NCI-H345 (cell line): ENCODE measurements around the gene FEV.

Source experiments
- DNase-seq: peaks from one replicate; lab custom pipeline; 2025; lab: John Stamatoyannopoulos, UW

FEV gene

DNA sequence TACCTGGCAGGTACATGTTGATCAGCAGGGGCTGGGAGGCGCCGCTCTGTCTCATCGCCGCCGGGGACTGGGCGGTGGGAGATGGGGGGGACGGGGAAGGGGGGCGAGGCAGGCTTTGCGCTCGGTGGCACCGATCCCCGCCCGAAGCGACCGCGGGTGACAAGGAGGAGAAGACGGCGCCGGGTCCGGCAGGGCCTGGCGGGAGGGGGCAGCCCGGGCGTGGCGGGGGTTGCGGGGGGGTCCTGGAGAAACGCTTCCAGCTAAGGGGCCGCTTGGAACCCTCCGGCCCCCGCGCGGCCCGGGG, at the start of gene FEV:
Gene FEV (minus strand): TSS at position 164 of the 304 bp plus-strand sequence. CDS start 109 bp downstream, at position 55.
- no peak for DNase-seq

DNA sequence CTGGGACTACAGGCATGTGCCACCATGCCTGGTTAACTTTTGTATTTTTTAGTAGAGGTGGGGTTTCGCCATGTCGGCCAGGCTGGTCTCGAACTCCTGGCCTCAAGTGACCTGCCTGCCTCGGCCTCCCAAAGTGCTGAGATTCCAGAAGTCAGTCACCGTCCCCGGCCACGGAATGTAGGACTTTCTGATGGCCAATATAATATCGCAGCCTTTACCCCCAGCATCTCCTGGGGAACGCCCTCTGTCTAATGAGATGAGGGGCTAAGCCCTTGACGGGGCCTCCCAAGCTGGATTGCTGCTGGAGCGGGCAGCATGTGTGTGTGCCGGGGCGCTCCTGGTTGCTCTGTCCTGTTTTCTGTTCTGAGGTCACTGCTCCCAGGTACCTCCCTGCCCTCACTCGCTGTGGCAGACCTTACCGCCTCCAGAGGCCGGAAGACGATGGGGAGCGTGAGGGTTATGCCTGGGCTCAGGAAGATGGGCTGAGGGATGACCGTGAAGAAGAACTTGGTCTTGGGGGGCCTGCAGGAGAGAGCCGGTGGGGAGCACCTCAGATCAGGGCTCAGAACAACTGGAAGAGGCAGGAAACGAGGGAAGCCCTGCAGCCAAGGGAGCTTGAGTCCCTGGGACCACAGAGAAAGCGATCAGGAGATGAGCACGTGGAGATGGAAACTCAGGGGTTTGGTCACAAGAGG, 47.2 kb upstream of the FEV start:
- no peak for DNase-seq

DNA sequence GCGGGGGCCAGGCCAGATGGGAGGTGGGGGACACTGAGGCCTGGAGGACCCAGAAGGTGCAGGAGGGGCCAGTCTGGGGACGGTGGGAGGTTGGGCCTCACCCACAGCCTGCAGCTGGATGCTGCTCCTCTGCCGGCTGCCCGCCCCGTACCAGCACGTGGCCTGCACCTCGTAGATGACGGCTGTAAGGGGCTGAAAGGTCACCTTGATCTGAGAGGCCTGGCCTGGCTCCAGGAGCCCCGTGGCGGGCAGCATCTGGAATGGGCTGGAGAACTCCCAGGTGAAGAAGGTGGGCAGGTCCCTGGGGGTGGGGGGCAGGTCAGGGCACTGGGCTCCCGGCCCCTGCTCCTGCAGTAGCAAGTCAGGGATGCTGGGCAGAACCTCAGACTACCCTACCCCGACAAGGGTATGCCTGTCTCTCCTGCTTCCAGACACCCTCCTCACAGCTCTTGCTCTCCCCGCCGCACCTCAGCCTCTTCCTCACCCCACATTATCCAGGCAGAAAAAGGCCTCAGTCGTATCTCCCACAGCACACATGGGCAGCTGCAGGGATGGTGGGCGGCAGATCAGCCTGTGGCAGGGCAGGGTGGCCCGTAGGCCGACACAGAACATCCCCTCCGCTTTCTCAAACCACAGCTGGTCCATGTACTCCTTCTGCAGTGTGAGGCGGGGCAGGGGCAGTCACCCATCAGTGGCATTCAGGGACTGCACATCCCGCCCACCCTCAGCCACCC, 46.2 kb upstream of the FEV start:
- no peak for DNase-seq

DNA sequence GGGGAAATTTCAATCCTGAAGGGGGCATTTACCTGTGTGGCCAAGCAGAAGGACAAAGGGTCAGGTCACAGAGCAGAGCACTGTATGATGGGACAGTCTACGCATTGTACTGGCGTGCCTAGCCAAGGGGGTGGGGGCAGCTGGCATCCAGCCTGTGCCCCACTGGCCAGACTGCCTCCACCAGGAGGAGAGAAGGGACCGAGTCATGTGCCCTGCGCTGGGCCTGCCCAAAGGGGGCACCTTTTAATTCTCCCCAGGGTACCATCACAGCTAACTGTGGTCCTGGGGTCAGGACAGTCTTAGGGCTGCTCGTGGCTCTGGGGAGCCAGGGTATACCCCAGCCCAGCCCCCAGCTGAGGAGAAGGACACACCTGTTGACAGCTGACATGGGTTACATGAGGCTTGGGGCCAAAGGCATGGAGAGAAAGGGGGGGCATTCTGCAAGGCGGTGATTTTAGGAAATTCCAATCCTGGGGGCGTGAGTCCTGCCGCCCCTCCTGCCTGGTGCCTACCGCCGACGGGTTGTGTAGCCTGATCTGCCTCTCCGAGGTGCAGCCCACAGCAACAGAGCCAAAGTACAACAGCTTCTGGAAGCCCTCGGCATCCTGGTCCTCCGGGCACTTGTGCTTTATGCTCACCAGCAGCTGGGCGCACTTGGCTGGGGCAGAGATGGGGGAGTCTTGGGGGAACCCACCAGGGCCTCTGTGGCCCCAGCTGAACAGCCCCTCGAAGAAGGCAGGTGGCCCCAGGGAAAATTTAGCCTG, 45.4 kb upstream of the FEV start:
- DNase-seq = no peak

DNA sequence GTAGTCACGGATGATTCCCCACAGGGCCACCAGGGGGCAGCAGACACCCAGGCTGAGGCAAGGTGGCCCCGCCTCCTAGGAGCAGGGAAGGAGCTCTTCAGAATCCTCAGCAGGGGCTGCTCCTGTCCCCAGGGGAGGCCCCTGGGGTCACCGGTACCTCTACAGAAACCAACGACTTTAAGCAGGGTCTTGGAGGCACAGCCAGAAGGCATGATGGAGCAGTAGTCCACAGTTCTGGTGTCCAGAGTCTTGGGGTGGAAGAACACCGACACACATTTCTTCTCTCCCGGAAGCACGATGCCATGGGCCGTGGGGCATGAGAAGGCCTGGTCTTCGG, 44.8 kb upstream of the FEV start:
- peak; percentile 78 for DNase-seq

DNA sequence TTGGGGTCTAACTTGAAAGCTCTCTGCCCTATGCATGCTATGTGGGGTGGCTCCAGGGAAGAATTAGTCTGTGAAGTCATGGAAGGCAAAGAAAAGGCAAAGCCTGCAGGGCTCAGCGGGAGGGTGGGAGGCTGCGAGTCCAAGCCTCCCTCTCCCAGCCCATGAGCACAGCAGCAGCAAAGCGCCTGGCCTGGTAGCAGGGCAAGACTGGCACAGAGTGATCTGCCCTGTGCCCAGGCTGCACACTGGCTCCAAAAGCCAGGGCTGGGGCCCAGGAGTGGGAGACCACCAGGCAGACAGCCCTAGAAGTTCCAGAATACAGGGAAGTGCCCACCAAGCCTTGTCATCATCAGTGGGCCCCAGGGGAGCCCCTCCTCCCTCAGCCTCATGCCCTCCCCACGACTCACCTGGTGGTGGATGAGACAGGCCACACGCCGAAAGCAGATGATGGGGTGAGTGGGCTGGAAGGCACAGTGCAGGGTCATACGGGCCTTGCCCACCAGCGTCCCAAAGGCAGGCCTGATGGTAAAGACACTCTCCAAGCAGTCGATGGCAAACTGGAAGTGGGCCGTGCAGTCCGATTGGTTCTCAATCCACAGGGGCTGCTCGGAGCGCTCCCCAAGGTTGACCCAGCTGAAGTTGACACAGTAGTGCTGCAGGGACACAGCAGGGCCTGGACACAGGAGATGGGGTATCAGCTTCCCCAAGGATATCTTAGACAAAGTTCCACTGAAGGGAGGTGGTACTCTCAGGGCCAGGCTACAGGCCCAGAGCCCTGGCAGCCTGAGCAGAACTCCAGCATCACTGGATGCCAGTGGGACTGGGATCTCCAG, 44.2 kb upstream of the FEV start:
- no peak for DNase-seq

DNA sequence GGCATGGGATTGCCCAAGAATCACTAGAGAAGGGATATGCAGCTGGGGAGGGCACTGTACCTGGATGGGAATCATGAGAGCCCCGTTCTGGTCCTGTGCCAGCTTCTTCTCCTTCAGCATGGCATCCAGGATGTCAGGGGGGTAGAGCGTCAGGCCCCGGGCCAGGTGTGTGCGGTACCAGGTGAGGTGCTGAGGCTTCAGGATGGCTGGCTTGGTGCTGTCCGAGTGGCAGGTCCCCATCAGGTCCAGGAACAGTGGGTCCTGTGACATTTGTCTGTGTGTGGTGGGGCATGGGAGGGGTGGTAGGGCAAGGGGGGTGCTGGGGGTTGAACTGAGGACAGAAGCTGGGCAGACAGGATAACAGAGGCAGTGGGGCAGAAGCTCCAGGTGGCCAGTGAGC, 43.2 kb upstream of the FEV start:
- no peak for DNase-seq

DNA sequence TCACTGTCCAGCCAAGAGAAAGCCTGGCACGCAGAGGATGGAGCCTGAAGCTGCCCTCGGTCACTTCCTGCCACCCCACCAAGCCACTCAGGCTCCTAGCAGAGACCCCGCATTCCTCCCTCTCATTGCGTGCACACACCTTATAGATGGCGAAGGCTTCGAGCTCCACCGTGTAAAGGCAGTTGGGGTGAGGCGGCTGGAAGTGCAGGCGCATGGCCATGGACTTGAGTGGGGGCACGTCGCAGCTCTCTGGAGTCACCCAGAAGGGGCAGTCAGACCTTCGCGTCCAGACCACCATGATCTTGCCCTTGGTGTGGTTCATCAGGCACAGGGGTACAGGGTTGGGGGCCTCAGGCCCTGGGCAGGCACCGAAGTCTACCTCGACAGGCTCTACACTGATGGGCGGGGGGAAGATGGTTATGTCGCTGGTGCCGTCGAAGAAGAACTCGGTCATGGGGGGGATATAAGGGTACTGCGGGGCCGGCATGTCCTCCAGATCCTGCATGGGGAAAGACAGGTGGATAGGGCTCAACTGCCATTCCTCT, 42.6 kb upstream of the FEV start:
- DNase-seq = no peak

DNA sequence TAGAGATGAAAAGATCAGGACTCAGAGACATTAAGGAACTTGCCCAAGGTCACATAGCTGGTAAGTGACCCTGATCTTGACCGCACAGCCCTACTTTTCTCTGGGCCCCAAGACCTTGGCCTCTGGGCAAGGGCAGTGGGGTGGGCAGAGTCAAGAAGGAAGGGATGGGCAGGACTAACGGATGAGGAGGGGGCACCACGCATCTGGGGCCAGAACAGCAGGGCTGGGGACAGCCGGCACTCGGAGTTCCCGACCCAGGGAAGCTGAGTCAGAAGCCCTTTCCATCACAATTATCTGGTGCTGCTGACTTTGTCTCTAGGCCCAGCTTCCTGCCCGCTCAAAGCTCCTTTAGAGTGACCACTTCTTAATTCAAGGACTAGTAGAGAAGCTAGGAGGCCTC, 42.0 kb upstream of the FEV start:
- no peak for DNase-seq

DNA sequence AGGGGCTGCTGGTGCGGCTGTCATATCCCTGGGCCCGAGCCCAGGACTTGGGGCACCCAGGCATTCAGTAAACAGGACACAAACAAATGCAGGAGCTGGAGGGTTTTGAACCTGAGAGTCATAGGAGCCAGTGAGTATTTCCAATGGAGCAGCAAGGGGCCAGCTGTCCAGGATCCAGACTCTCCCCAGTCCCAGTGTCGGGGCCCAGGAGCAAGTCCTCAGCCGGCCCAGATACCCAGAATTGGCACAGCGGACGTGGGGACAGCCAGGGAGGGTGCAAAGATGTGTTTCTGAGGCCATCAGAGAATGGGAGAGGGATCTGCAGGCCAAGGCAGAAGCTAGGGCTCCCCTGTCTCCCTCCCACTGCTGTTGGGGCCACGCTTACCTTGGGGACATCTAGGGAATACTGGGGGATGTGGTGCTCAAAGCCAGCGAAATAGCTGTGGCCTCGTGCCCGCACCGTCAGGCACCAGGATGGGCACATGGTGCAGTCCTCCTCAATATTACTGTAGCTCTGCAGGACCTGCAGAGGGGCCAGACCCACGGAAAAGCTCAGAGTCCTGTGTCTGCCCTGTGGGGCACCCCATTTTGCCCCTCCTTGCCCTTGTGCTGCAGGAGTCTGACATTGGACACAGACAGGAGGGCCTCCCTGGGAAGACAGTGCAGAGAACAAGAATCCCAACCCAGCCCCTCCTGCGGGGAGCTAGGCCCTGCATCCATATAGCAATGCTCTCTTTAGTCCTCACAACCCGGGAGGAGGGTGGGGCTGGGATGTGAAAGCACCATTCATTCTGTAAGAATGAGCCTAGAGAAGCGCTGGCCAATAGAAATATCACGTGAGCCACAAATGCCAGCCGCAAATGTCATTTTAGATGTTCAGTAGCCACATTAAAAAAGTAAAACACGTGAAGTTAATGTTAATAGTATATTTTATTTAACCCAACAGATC, 40.9 kb upstream of the FEV start:
- no peak for DNase-seq

DNA sequence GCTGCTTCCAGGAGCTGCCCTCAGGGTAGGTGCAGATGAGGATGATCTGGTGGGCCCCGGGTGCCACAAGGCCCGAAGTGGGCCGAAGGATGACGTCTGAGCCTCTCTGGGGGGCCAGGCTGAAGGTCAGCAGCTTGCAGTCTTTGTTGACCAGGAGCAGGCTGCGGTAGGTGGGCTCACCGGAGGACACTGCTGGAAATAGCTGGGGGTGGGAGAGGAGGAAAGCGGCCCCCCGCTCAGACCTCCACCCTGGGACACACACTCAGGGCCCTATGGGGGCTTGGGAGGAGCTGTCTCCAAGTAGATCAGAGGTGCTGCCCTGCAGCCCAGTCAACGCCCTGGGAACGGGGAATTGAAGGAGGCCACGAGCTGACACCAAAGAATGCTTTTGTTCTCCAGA, 39.1 kb upstream of the FEV start:
- DNase-seq = no peak

DNA sequence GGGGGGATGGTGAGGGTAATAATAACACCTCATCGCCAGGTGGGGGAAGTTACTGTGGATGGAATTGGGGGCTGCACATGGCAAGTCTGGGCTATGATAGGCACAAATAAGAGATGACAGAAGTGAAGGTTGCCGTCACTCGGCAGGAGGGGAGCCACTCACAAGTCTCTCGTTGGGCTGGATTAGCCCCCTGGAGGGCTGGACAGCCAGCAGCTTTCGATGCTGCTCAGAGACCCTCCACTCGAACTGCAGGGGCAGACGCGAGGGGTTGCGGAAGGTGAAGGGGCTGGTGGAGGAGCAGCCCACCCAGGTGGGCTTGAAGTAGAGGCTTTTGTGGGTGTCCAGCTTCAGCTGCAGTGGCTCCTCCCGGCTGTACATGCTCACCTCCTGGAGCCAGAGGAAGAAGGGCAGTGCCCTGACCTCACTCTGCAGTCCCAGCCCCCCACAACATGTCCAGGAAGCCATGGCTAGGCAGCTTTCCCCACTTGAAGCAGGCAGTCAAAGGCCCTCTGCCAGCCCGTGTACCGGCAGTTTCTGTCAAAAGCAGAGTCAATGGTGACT, 38.1 kb upstream of the FEV start:
- DNase-seq = no peak

DNA sequence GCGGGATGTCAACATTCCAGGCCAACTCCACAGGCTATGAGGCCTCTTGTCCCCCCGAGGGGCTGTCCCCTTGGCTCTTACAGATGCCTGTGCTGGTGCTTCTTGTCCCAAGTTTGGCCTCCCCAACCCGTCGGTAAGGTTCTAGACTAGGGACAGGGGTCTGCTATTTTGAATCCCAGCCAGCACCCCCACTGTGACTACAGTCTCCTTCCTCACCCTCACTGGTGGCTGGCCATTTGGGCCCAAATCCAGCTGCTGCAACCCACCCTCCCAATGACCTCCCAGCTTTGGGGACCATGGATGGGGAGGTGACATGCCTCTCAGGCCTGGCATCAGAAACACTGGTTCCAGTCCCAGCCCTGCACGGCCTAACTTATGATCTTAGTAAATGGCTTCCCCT, 37.6 kb upstream of the FEV start:
- no peak for DNase-seq

DNA sequence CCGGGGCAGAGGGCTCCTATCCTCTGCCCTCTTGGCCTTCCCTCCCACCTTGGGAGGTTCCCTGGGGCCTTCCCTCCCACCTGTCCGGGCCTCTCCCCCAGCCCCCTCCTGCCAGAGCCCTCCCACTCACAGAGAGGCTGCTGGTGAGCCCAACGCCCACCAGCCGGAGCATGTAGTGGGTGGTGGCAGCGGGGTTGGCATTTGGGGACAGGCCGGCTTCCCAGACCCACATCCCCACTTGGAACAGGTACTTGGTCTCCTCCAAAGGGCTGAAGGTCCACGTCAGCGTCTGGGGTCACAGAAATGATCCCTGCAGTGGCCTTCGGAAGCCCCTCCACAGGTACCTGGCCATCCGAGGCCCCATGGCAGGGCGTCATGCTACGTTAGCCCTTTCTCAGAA, 37.1 kb upstream of the FEV start:
- DNase-seq = no peak

DNA sequence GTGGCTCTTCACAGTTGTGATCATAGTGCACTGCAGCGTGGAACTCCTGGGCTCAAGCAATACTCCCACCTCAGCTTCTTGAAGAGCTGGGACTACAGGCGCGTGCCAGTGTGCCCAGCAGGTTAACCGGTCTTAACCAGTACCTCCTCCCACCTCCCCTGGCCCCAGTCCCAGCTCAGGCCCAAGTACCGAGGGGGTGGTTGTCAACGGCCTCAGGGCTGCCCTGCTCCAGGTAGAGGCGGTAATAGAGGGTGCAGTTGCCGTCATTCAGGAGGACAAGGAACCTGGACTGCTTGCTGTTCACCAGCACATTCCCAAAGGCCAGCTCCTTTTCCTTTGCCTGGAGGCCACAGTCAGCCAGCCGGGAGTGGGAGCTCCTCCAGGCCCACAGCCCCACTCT, 36.6 kb upstream of the FEV start:
- DNase-seq = no peak

DNA sequence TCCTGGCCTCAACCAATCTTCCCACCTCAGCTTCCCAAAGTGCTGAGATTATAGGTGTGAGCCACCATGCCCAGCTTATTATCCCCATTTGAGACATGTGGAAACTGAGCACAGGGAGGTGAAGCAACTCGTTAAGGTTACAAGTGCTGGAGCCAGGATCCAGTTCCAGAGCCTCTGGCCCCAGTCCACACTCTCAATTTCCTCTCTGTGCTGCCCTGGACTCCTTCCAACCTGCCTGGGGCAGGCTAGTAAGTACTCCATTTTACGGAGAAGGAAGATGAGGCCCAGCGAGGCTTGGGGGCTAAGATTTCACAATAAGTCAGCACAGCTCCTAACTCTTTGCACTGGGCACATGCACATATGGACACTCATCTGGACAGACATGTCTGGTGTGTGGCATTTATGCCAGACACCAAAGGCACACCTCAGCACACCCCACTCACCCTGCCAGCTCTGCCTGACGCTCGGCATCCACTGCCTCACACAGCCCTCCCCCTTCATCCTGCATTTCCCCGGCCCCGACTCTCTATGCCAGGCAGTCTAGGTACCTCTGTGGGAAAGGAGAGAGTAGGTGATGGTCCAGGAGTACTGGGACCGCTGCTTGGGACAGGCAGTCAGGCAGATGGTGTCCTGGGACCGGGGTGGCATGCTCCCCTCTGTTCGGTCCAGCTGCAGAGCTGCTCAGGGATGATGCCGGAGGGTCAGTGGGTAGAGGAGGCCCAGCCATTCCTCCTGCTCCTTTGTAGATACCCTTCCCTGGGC, 35.8 kb upstream of the FEV start:
- DNase-seq = no peak

DNA sequence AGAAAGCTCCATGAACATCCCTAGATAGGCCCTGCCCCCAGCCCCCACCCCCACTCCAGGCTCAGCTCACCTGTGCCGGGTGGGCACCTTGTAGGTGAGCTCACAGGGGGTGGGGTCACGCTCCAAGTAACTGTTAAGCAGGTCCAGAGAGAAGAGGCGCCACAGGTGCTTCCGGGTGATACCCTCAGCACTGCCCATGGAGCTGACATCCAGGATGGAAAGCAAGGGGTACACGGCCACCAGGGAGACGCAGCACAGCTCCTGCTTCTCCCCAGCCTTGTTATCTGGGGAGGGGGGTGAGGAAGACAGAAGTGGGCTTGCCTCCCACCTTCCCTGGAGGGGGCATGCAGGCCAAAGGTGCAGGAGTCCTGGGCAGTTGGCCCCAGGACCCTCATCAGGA, 34.5 kb upstream of the FEV start:
- DNase-seq = no peak

DNA sequence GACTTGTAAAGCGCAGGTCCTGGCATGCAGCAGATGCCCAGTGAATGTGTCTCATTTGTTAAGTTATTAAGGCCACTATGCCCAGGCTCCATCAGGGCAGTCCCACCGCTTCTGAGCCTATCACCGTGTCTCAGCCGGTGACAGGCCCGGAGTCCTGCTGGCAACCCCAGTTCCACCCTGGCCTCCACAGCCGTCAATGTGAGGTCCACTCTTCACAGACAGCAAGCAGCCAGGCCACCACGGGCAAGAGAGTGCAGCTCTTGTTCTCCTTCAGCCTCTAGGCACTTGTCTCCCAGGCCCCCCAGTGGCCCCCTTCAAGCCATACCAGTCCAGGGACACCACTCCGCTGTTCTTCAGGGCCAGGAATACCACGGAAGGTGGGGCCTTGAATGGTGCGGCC, 33.7 kb upstream of the FEV start:
- DNase-seq = no peak

DNA sequence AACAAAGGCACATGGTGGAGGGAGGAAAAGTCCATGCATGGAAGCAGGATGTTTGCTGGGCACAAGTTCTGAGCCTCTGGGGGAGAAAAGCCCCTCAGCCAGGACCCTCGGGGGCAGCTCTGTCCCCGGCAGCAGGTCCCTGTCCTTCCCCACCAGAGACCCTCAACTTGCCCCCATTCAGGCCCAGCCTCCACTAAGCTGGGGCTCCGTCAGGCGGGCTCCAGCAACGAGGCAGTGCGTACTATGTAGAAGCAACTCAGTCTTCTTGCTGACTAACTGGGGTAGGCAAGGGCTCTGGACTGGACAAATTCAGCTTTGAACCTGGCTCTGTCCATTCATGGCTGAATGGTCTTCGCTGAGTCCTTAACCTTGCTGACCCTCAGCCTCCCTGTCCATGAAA, 33.3 kb upstream of the FEV start:
- DNase-seq = no peak
